ENCODE results near the gene KIAA1549. TPM values are rescaled to one million over a fixed set of nuclear protein-coding genes. Genes with fewer than 3 reads are reported as not detected.

KIAA1549 gene
- total RNA-seq, 1 experiment from 2014 or later: 19.9 TPM

- intact Hi-C loops (cut with micrococcal nuclease; ENCODE audit: unreplicated experiment): no loop called here
- H3K4me3 Mint-ChIP-seq (ENCODE audit: unreplicated experiment): no peak overlapping the region
- no TSS peak for BruUV-seq (replicated peaks)
Observed at GRCh38 chr7:138809346-138809745, 171.8 kb downstream of the KIAA1549 start.

GRCh38 chr7:138804618-138805017 lies 176.6 kb downstream of the KIAA1549 start:
- no peaks in the 10 kb centered on the region for H3K36me3 ChIP-seq (ENCODE audit: control insufficient read depth, insufficient read depth, low read length)
- intact Hi-C loops (cut with micrococcal nuclease; ENCODE audit: unreplicated experiment): no loop called here
- no peak for DNase-seq
- Mint-ChIP-seq H3K4me3 (ENCODE audit: unreplicated experiment) (no peak overlapping the region), H3K9me3 (ENCODE audit: unreplicated experiment) (no peaks in the 10 kb centered on the region), H3K36me3 (ENCODE audit: insufficient read depth, unreplicated experiment) (no peaks in the 10 kb centered on the region), H3K27ac (ENCODE audit: unreplicated experiment) (no peak overlapping the region), H3K4me1 (ENCODE audit: low read depth, unreplicated experiment) (no peaks in the 10 kb centered on the region), H3K27me3 (ENCODE audit: insufficient read depth, unreplicated experiment) (no peaks in the 10 kb centered on the region)
- CTCF ChIA-PET: interaction anchor here (0.6 kb wide), 1 partner anchor 1178 kb away, joined by 6 read pairs; no protein-coding TSS in a partner anchor
- TF ChIP-seq CTCF (IDR thresholded peaks at IDR 0.05; ENCODE audit: insufficient read depth in 1 of 2, low read depth in 1 of 2, low read length in 1 of 2, severe bottlenecking in 1 of 2, unreplicated experiment in 1 of 2): no peak
- no peaks in the 10 kb centered on the region for H3K27me3 ChIP-seq (replicated peaks; ENCODE audit: control insufficient read depth, insufficient read depth, low read length)
- H3K4me1 ChIP-seq: no peaks in the 10 kb centered on the region
- no peak overlapping the region for H3K4me3 ChIP-seq (ENCODE audit: low read depth, low read length)
- no peaks in the 10 kb centered on the region for H3K9me3 ChIP-seq
- no TSS peak for BruUV-seq (replicated peaks)
- POLR2A ChIA-PET: interaction anchor here (0.6 kb wide), 1 partner anchor 969 kb away, joined by 3 read pairs; no protein-coding TSS in a partner anchor

More at GRCh38 chr7:138809346-138809745, 171.8 kb downstream of the KIAA1549 start:
- Mint-ChIP-seq H3K4me1 (ENCODE audit: low read depth, unreplicated experiment) (no peaks in the 10 kb centered on the region), H3K27ac (ENCODE audit: unreplicated experiment) (no peak overlapping the region), H3K9me3 (ENCODE audit: unreplicated experiment) (no peaks in the 10 kb centered on the region), H3K27me3 (ENCODE audit: insufficient read depth, unreplicated experiment) (no peaks in the 10 kb centered on the region), H3K36me3 (ENCODE audit: insufficient read depth, unreplicated experiment) (no peaks in the 10 kb centered on the region)
- CTCF ChIA-PET: no interaction called here
- TF ChIP-seq CTCF (IDR thresholded peaks at IDR 0.05; ENCODE audit: insufficient read depth in 1 of 2, low read depth in 1 of 2, low read length in 1 of 2, severe bottlenecking in 1 of 2, unreplicated experiment in 1 of 2): no peak
- Histone ChIP-seq H3K36me3 (ENCODE audit: control insufficient read depth, insufficient read depth, low read length) (no peaks in the 10 kb centered on the region), H3K27me3 (replicated peaks; ENCODE audit: control insufficient read depth, insufficient read depth, low read length) (no peaks in the 10 kb centered on the region), H3K4me1 (no peaks in the 10 kb centered on the region), H3K4me3 (ENCODE audit: low read depth, low read length) (no peak overlapping the region), H3K9me3 (no peaks in the 10 kb centered on the region)
- DNase-seq: no peak
- POLR2A ChIA-PET: no interaction called here

GRCh38 chr7:138802706-138803105 lies 178.5 kb downstream of the KIAA1549 start:
- no peak for TF ChIP-seq CTCF (IDR thresholded peaks at IDR 0.05; ENCODE audit: insufficient read depth in 1 of 2, low read depth in 1 of 2, low read length in 1 of 2, severe bottlenecking in 1 of 2, unreplicated experiment in 1 of 2)
- POLR2A ChIA-PET: no interaction called here

More at GRCh38 chr7:138802706-138803105, 178.5 kb downstream of the KIAA1549 start:
- no TSS peak for BruUV-seq (replicated peaks)
- Histone ChIP-seq H3K4me3 (ENCODE audit: low read depth, low read length) (no peak overlapping the region), H3K27me3 (replicated peaks; ENCODE audit: control insufficient read depth, insufficient read depth, low read length) (no peaks in the 10 kb centered on the region), H3K36me3 (ENCODE audit: control insufficient read depth, insufficient read depth, low read length) (no peaks in the 10 kb centered on the region), H3K4me1 (no peaks in the 10 kb centered on the region), H3K9me3 (no peaks in the 10 kb centered on the region)
- CTCF ChIA-PET: no interaction called here
- Mint-ChIP-seq H3K27me3 (ENCODE audit: insufficient read depth, unreplicated experiment) (no peaks in the 10 kb centered on the region), H3K27ac (ENCODE audit: unreplicated experiment) (no peak overlapping the region), H3K4me3 (ENCODE audit: unreplicated experiment) (no peak overlapping the region), H3K9me3 (ENCODE audit: unreplicated experiment) (no peaks in the 10 kb centered on the region), H3K4me1 (ENCODE audit: low read depth, unreplicated experiment) (no peaks in the 10 kb centered on the region), H3K36me3 (ENCODE audit: insufficient read depth, unreplicated experiment) (no peaks in the 10 kb centered on the region)
- intact Hi-C loops (cut with micrococcal nuclease; ENCODE audit: unreplicated experiment): no loop called here
- no peak for DNase-seq

All from Caco-2 (cell line).